GM18507 (cell line): ENCODE data around the gene POLR2B.
"Not testable (repeated sequence)": the region's sequence is repeated elsewhere in the genome, so short reads cannot be mapped to it uniquely, and the experiment has no call there.

Experiments used
- DNase-seq: peaks from one replicate; pipeline ENCODE4 v3.0.0; 2011; ENCODE audit warnings: low read depth; ENCODE audit not compliant: insufficient read length; ENCODE audit errors: extremely low spot score
- FAIRE-seq: peaks from 2 replicates; lab custom pipeline; 2011; peaks lifted over from hg19 to GRCh38; lab: Jason Lieb, UNC

The POLR2B gene

DNA sequence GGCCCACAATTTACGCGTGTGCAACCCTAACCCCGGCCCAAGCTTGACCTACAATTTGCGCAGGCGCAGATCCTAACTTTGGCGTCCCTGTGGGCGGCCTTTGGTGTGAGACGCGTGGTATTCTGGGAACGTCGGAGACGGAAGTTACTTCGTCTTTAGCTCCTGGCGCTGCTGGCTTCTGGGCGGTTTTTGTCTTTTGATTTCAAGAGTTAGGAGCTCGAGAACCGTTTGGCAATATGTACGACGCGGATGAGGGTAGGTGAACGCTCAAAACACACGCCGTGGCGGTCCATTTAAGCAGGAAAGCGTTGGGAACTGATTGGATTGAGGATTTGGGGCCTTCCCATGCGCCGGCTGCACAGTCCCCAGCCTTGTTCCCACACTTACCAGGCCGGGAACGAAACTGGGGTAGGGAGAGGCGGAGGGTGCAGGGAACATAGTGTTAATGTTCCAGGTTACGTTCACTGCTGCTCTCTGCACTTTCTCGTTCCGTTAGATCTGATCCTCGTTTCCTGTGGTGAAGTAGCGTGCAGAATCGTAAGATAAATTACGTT is at the start of gene POLR2B:
Gene POLR2B (plus strand): TSS at position 147 of the 554 bp plus-strand sequence. CDS start 90 bp downstream, at position 237.
- DNase-seq (peak; percentile 66), FAIRE-seq (peak; percentile 91)

DNA sequence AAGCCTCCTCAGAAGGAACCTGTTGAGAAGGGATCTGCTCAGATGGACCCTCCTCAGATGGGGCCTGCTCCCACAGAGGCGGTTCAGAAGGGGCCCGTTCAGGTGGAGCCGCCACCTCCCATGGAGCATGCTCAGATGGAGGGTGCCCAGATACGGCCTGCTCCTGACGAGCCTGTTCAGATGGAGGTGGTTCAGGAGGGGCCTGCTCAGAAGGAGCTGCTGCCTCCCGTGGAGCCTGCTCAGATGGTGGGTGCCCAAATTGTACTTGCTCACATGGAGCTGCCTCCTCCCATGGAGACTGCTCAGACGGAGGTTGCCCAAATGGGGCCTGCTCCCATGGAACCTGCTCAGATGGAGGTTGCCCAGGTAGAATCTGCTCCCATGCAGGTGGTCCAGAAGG is 48.1 kb upstream of the POLR2B start:
- no peak for DNase-seq
- no peak for FAIRE-seq

DNA sequence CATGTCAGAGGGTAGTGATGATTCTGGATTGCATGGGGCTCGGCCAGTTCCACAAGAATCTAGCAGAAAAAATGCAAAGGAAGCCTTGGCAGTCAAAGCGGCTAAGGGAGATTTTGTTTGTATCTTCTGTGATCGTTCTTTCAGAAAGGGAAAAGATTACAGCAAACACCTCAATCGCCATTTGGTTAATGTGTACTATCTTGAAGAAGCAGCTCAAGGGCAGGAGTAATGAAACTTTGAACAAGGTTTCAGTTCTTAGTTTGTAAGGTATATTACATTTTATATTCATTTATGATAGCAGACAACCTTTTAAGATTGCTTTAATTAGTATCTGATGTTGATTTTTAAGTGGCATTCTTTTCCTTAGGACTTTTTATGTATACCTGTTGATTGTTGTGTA is 46.8 kb upstream of the POLR2B start:
- no peak for FAIRE-seq
- no peak for DNase-seq

DNA sequence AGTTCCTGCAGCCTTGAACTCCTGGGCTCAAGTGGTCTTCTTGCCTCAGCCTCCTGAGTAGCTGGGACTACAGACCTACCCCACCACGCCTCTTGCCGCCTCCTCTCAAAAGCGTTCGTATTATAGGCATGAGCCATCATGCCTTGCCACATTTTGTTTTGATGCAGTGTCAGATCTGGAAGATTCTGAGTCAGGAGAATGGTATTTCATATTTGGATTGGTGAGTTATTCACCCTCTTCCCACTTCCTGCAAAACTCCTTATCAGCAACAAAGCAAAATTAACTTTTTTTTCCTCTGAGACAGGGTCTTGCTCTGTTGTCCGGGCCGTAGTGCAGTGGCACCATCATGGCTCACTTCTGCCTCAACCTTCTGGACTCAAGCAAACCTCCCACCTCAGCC is 41.4 kb upstream of the POLR2B start:
- FAIRE-seq (no peak), DNase-seq (no peak)

DNA sequence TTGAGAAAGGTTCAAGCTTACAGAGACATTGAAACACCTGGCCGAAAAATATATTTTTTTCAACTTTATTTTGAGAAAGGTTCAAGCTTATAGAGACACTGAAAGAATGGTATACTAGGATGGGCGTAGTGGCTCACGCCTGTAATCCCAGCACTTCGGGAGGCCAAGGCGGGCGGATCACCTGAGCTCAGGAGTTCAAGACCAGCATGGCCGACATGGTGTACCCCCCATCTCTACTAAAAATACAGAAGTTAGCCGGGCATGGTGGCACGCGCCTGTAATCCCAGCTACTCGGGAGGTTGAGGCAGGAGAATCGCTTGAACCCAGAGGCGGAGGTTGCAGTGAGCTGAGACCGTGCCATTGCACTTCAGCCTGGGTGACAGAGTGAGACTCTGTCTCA is 38.9 kb upstream of the POLR2B start:
- not testable (repeated sequence) for DNase-seq, FAIRE-seq

DNA sequence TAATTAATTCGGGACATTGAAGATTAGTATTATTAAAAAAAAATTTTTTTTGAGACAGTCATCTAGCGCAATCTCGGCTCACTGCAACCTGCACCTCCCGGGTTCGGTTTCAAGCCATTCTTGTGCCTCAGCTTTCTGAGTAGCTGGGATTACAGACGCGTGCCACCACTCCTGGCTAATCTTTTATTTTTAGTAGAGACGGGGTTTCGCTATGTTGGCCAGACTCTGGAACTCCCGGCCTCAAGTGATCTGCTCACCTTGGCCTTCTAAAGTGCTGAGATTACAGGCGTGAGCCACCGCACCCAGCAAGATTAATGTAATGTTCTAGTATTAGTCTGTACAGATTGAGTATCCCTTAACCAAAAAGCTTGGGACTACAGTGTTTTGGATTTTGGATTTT is 38.3 kb upstream of the POLR2B start:
- DNase-seq = no peak

DNA sequence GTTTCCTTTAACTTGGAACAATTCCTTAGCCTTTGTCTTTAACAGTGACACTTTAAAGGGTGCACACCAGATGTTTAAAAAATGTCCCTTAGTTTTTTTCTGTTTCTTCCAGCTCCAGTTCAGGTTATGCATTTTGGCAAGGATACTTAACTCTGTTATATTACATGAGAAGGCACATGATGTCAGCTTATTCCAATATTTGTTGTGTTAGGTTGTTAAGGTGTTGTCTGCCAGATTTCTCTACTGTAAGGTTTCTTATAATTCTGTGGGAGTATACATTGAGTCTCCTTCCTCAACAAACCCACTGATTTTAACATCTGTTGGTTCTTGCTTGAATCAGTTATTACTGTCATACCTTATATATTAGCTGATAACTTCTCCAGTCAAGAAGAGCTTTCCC is 37.7 kb upstream of the POLR2B start:
- DNase-seq (no peak), FAIRE-seq (no peak)

More for the DNA sequence above, 38.3 kb upstream of the POLR2B start:
- no peak for FAIRE-seq

DNA sequence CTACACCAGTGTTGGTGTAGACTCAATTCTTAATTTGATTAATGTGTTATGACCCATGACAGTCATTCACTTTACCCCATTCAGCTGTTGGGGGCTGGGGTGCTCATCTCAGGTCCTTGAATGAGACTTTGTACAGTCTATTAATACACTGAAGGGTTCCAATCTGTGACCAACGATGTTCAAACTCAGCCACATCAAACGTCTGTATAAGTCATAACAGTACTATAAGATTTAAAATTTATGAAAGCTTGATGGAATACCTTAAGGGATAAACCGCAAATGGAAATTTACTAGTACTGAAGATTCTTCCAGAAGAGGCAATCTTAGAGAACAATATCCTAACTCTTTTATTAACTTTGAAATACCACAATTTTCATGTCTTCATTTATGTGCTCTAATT is 37.3 kb upstream of the POLR2B start:
- FAIRE-seq = no peak
- no peak for DNase-seq

DNA sequence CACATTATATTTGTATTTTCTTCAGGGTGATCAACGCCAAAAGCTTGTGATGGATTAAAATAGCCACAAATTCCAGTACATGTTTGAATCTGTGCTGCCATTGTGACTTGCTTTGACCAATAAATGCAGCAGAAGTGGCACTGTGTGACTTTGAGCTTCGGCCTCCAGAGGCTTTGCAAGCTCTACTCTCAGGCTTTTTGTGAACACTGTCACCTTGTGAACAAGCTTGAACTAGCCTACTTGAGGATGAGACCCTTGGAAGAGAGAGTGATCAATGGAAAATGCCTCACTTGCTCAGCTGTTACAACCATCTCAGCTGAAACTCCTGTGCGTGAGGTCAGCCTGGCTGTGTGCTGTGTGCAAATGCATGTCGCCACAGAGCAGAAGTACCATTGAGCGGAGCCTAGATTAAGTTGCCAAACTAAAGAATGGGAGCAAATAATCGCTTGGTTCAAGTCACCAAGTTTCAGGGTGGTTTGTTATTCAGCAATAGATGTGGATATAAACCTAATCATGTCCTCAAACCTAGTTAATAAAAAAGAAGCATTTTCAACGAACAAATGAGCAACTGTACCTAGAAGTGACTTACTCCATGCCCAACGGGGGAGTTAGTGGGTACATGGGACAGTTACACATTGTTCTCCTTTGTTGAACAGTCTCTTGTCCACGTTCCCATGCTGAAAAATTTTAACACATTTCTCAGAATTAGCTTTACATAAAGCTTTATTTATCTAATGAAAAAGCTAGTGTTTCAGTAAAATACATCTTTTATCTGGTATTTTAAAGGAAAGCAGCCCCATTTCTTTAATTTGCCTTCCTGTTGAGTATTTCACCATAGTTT is 24.8 kb upstream of the POLR2B start:
- DNase-seq (no peak), FAIRE-seq (no peak)

DNA sequence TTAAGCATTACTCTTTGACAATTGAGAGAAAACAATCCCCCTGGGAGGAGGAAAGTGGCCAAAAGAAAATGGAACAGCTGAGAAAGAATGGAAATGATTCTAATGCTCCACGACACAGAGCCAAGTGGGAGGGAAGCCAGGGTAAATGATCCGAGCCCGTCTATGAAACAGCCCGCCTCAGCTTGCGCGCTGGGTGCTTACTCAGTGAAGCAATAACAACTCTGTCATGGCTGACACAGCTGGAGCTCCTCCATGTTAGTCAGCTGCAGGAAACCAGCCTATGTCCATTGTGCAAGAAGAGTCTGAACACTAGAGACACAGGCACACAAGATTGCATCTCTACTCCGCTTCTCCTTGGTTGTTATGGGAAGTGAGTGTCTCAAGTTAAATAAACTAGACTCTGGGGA is 20.6 kb upstream of the POLR2B start:
- DNase-seq (no peak), FAIRE-seq (no peak)

DNA sequence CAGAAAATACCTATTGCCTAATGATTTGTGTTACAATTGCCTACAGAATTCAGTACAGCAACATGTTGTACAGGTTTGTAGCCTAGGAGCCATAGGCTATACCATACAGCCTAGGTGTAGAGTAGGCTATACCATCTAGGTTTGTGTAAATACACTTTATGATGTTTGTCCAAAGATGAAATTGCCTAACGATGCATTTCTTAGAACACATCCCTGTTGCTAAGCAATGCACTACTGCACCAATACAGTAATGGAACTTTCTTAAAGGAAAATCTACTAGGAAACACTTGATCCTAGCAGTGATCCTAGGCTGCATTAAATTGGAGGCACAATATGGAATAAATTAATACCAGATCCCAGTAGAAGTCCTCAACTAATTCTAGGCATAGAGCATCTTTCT is 19.6 kb upstream of the POLR2B start:
- DNase-seq (no peak), FAIRE-seq (no peak)

DNA sequence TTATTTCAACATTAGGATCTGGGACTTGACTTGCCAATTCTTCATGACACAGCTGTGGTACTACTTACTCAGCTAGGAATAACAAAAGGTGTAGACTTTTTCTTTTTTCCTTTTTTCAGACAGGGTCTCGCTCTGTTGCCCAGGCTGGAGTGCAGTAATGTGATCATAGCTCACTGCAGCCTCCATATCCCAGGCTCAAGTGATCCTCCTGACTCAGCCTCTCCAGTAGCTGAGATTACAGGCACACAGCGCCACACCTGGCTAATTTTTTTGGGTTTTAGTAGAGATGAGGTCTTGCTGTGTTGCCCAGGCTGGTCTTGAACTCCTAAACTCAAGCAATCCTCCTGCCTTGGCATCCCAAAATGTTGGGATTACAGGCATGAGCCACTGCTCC is 17.6 kb upstream of the POLR2B start:
- FAIRE-seq (no peak), DNase-seq (no peak)

DNA sequence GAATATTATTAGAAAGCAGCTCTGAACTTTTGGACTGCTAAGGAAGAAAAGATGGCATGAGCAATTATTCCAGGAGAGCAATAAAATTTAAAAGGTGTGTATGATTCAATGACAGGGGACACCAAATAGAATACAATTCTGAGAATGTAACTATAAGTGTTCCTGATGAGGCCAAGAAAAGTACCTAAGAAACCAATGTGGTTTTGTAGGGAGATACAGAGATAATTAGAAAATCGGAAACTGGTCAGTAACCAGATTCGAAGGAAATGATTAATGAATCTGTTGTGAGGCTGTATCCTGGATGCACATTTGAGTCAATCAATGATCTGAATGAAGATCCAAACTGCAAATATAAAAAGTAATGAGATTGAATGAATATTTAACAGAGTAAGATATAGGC is 7.3 kb upstream of the POLR2B start:
- no peak for DNase-seq
- no peak for FAIRE-seq

DNA sequence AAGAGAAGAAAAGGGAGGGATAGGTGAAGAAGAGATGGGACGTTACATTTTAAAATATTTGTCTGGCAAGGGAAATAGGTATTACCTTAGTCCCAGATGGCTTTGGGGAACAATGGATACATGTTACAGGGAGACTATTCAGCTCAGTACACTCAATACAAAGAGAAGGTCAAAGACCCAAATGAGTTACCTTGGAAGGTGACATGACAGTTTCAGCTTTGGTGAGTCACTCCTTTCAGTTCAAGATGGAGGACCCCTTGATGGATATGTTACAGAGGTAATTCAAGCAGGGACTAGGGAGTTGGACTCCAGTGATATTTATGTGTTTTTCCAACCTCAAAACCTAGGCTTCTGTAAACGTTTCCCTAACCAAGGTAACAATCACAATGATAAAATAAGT is 6.3 kb upstream of the POLR2B start:
- FAIRE-seq (no peak), DNase-seq (no peak)

DNA sequence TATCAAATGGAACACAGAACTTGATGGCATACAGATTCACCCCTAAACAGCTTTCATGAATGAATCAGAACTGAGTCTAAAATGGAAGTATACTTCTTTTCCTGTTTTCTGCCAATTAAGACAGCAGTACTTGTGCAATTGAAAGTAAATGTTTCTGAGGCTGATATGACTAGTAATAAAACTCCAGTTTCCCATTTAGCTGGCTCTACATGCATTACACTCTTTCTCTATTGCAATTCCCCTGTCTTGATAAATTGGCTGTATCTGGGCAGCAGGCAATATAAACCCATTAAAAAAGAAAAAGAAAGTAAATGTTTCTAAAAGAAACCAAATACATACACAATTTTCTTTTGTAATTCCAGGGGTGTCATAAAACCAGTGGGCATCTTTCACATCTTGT is 5.9 kb upstream of the POLR2B start:
- FAIRE-seq = no peak
- DNase-seq = no peak

DNA sequence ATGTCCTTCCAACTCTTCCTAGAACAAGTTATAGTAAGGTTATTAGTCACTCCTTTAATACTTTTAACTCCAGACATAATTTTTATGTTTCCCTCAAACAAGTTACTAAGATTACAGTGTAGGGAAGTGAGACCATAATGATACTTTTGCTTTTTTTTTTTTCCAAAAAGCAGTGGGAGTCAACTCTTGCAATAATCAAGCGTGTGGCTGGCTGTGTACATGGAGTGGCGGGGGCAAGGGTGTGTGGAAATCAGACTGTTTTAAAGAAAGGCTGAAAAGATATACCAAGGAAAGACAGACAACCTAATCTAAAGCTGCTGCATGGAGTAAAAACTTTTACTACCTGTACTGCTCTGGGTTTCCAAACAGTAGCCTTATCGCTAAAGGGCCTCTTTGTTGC is 5.4 kb upstream of the POLR2B start:
- FAIRE-seq = no peak
- DNase-seq = no peak

DNA sequence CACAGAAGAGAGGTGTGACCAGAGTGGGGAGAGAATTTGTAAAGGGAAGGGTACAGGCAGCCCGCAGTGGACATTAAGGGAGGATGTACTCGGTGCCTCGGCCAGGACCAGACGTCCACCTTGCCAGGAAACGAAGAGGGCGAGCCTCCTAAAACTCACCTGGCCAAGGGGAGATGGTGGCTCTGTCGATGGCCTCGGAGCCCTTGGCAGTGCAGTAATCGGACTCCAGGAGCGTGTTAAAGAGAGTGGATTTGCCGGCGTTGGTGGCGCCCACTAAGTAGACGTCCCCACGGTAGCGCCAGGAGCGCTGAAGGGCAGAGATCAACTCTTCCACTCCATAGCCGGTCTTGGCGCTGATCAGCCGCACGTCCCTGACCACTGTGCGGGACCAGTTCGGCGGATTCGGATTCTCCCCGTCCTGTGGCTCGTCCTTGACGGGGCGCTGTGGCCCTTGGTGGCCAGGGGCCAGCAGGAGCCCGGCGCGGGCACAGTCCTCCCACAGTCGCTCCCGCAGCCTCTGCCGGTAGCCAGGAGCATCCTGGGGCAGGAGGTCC is 2.3 kb upstream of the POLR2B start:
- FAIRE-seq = no peak
- no peak for DNase-seq

DNA sequence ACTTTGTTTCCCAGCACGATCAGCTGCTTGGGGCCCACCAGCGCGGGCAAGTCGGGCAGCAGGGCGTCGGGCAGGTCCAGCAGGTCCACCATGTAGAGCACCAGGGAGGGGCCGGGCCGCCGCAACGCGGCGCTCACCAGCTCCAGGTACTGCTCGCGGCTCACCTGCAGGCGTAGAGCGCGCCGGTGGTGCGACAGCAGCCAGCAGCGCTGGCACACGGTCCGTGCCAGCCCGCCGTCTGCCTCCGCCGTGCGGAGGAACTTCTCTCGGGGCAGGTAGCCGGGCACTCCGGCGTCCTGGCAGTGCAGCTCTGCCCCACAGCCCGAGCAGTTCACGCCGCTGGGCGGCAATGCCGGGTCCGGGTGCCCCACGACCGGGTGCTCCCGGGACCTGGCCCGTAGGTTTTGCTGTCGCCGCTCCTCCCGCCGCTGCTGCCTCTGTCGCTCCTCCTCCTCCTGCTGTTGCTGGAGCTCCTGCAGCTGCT is 1.8 kb upstream of the POLR2B start:
- DNase-seq (peak; percentile 2), FAIRE-seq (no peak)

DNA sequence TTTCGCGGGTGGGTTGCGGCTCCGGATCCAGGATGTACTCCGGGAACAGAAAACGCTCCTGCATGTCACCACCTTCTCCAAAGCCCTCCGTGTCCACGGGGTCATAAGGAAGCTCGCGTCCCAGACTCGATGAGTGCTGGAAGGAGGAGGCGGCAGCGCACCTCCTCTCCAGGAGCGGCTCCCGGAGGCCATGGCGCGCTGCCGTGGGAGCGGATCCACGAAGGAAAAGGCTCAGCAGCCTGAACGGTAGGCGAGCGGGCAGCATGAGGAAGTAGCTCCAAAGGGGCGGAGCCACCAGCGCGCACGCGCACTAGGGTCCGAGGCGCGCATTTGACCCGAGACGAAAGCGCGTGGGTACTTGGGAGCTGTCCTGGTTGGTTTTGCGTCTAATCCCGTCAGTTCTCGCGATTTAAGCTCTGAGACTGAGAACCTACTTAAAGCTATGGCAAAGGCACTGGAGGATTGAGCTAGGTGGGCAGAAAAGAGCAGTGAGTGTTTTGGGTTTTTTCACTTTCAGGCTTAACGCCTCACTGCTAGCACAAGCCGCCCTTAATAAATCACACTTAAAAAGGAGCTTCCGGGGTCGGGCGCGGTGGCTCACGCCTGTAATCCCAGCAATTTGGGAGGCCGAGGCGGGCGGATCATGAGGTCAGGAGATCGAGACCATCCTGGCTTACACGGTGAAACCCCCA is 1.2 kb upstream of the POLR2B start, which contains the start of gene NOA1:
Gene NOA1 (minus strand): TSS at position 286 of the 692 bp plus-strand sequence. CDS start 21 bp downstream, at position 265.
- peak; percentile 98 for FAIRE-seq
- DNase-seq = peak; percentile 90

DNA sequence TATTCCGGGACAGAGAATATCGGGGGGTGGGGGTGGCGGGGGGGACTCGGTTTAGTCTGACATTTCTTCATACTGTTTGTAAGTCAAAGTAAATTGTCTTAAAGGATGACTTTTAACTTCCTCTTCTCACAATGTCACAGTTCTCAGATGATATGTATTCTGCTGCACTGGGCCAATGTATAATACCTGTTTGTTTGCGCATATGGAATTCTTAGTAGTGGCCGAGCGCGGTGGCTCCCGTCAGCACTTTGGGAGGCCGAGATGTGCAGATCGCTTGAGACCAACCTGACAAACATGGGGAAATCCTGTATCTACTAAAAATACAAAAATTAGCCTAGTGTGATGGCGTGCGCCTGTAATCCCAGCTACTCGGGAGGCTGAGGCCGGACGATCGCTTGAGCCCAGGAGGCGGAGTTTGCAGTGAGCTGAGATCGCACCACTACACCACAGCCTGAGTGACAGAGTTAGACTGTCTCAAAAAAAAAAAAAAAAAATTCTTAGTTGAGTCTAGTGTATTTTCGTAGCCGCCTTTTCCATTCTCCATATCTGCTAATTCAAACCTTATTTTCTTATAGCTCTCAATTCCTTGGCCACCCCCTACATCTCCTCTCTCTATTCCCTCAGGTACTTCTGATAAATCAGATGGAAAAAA is 851 bp downstream of the POLR2B start:
- no peak for DNase-seq
- FAIRE-seq = peak; percentile 45
